Keratinocyte (primary cell): Measurements from ENCODE around the gene RELB. TPM values are rescaled to one million over a fixed set of nuclear protein-coding genes. Genes with fewer than 3 reads are reported as not detected.

Experiments used
- DNase-seq: peaks from one replicate; pipeline ENCODE4 v3.0.0-alpha.2; 2011; ENCODE audit warnings: low read depth, missing footprints, low spot score
- FAIRE-seq: peaks from 2 replicates; lab custom pipeline; 2011; peaks lifted over from hg19 to GRCh38; lab: Jason Lieb, UNC
- H2AFZ ChIP-seq: 2 replicates; pipeline ENCODE4 v1.6.0; 2012; ENCODE audit warnings: low read length, control low read depth, inconsistent platforms; ENCODE audit not compliant: control insufficient read depth
- H3K27ac ChIP-seq: 2 replicates; pipeline ENCODE4 v1.5.1; 2011; ENCODE audit warnings: low read length; ENCODE audit not compliant: control insufficient read depth, insufficient read depth
- H3K27me3 ChIP-seq: 3 replicates; pipeline ENCODE4 v1.6.0; 2011; ENCODE audit warnings: low read length; ENCODE audit not compliant: control insufficient read depth, insufficient read depth; ENCODE audit errors: extremely low read depth
- H3K36me3 ChIP-seq, 2 experiments: 2 replicates in 1 of 2; 3 replicates in 1 of 2; pipeline ENCODE4 v1.5.1; 2011; ENCODE audit warnings: low read length in 2 of 2, mild to moderate bottlenecking in 1 of 2; ENCODE audit not compliant: control insufficient read depth in 2 of 2, insufficient read depth in 2 of 2; ENCODE audit errors: extremely low read depth in 1 of 2
- H3K4me1 ChIP-seq: 3 replicates; pipeline ENCODE4 v1.5.1; 2011; ENCODE audit warnings: low read length; ENCODE audit not compliant: control insufficient read depth, insufficient read depth; ENCODE audit errors: extremely low read depth
- H3K4me2 ChIP-seq: 3 replicates; pipeline ENCODE4 v1.6.0; 2011; ENCODE audit warnings: low read depth, low read length; ENCODE audit not compliant: control insufficient read depth, insufficient read depth; ENCODE audit errors: extremely low read depth
- H3K4me3 ChIP-seq, 3 experiments: fragments of 200-600 bp in 1 of 3; sonication (generic) in 1 of 3; 2 replicates in 2 of 3; 3 replicates in 1 of 3; pipeline ENCODE4 v1.5.1; 2011 to 2016; ENCODE audit warnings: low read length in 3 of 3, mild to moderate bottlenecking in 3 of 3, control low read depth in 2 of 3, inconsistent platforms in 1 of 3, low read depth in 1 of 3, mixed read lengths in 1 of 3, mixed run types in 1 of 3, moderate library complexity in 1 of 3; ENCODE audit not compliant: control insufficient read depth in 2 of 3, insufficient read depth in 2 of 3; ENCODE audit errors: extremely low read depth in 1 of 3
- H3K79me2 ChIP-seq: 2 replicates; pipeline ENCODE4 v1.6.0; 2012; ENCODE audit warnings: low read length; ENCODE audit not compliant: control insufficient read depth, insufficient read depth
- H3K9ac ChIP-seq: 3 replicates; pipeline ENCODE4 v1.6.0; 2011; ENCODE audit warnings: low read length; ENCODE audit not compliant: control insufficient read depth, insufficient read depth; ENCODE audit errors: extremely low read depth
- H3K9me1 ChIP-seq: 3 replicates; pipeline ENCODE4 v1.6.0; 2011; ENCODE audit warnings: low read length; ENCODE audit not compliant: control insufficient read depth, insufficient read depth; ENCODE audit errors: extremely low read depth
- H3K9me3 ChIP-seq: 2 replicates; pipeline ENCODE4 v1.5.1; 2012; ENCODE audit warnings: low read depth, low read length; ENCODE audit not compliant: control insufficient read depth
- H4K20me1 ChIP-seq: 3 replicates; pipeline ENCODE4 v1.6.0; 2011; ENCODE audit warnings: low read length; ENCODE audit not compliant: control insufficient read depth, insufficient read depth; ENCODE audit errors: extremely low read depth
- CTCF ChIP-seq, 3 experiments: IDR thresholded peaks in 1 of 3; conservative IDR thresholded peaks in 1 of 3; optimal IDR thresholded peaks in 1 of 3; 2 replicates in 2 of 3; 3 replicates in 1 of 3; pipeline versions ENCODE3 to v1.5.1; 2011; ENCODE audit warnings: low read length in 3 of 3, mild to moderate bottlenecking in 3 of 3, moderate library complexity in 2 of 3, control low read depth in 1 of 3, inconsistent platforms in 1 of 3; ENCODE audit not compliant: insufficient read depth in 2 of 3; ENCODE audit errors: extremely low read depth in 1 of 3
- EZH2 ChIP-seq: IDR thresholded peaks from one replicate; pipeline ENCODE4 v1.6.1; 2012; ENCODE audit warnings: inconsistent platforms, mild to moderate bottlenecking, low read length, moderate library complexity
- dilution Hi-C: fragments of 300-500 bp; cut with MboI; formaldehyde crosslinking; loops from one replicate; pipeline ENCODE4 v1.7.0; 2020; ENCODE audit warnings: low sequenced_read_pairs; ENCODE audit not compliant: extremely low pct_ligation_motif_present
- polyA plus RNA-seq, 5 experiments: library from polyadenylated mRNA; depleted of rRNA in 3 of 5; stranded (reverse) in 3 of 5; stranded (forward) in 1 of 5; unstranded in 1 of 5; fragments of >200 nt; gene quantifications; 1 replicate in 1 of 5; 2 replicates in 3 of 5; 3 replicates in 1 of 5; pipeline versions ENCODE4 v1.2.1 to v1.2.3, GENCODE V29; 2011 to 2012; ENCODE audit warnings: missing spikeins in 2 of 5, low read depth in 1 of 5, low replicate concordance in 1 of 5

The RELB gene
- polyA plus RNA-seq, 1 donor (not counting 4 experiments of a cell fraction or from before 2014, with no cell fraction given) = 3.6 TPM

GRCh38 chr19:44959691-44960090 lies 41.6 kb upstream of the RELB start:
- H3K79me2 ChIP-seq = peaks cover 68% of the 10 kb centered on the region
- DNase-seq (no peak), FAIRE-seq (no peak)
- H3K4me2 ChIP-seq = no peak overlapping the region
- dilution Hi-C loops = no loop called here
- TF ChIP-seq EZH2 (no peak), CTCF (optimal IDR thresholded peaks at IDR 0.05 in 1 of 3, IDR thresholded peaks at IDR 0.05 in 1 of 3, conservative IDR thresholded peaks at IDR 0.05 in 1 of 3; ENCODE audit: extremely low read depth in 1 of 3, insufficient read depth in 2 of 3, low read length in 3 of 3) (no peak)
- H3K9me1 ChIP-seq = no peaks in the 10 kb centered on the region
- no peak overlapping the region for H3K27ac ChIP-seq
- no peaks in the 10 kb centered on the region for H3K9me3 ChIP-seq
- H3K9ac ChIP-seq = no peak overlapping the region
- H3K36me3 ChIP-seq = peaks cover 11 to 26% of the 10 kb centered on the region in 2 experiments
- peaks cover 14% of the 10 kb centered on the region for H3K4me1 ChIP-seq
- no peak overlapping the region for H3K4me3 ChIP-seq
- peaks cover 6% of the 10 kb centered on the region for H4K20me1 ChIP-seq
- H2AFZ ChIP-seq = no peak overlapping the region
- no peaks in the 10 kb centered on the region for H3K27me3 ChIP-seq

DNA sequence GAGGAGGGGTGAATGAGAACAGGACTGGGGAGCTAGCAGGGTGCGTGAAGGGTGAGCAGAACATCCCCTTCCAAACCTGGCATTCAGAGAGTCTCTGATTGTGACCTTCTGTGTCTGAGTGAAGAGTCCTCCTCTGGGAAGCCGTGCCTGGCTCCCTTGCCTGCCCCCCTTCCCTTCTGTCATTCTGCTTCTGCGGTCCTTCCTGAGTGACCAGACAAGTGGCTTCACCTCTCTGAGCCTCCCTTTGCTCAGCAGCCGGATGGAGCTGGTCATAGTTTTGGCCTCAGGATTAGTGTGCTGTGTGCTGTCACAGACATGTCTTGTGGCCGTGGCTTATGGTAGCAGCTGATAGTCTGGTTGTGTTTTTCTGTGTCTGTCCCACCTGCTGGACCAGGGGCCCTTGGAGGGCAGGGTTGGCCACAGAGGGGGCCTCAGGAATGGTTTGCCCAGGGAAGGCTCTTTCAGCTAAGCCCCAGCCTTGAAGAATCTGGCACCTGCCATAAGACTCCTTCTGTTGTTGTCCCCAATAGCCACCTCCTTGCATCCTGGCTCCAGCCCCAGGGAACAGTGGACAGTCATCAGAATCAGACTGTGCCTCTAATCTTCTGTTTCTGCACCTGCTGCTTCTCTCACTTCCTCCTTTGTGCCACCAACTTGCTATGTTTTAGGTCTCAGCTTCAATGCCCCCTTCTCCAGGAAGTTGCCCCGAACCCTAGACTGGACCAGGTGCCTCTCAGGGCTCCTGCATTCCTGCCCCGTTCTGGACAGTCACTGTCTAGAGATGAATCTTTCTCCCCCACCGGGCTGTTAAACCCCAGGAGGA lies 40.1 kb upstream of the RELB start:
- no peak for FAIRE-seq
- Histone ChIP-seq H3K79me2 (peaks cover 59% of the 10 kb centered on the region), H4K20me1 (peaks cover 5% of the 10 kb centered on the region), H3K4me3 (no peak overlapping the region), H3K36me3 (peaks cover 11 to 26% of the 10 kb centered on the region in 2 experiments), H2AFZ (no peak overlapping the region), H3K27me3 (no peaks in the 10 kb centered on the region), H3K9me3 (no peaks in the 10 kb centered on the region), H3K27ac (no peak overlapping the region), H3K4me2 (no peak overlapping the region), H3K4me1 (peaks cover 12% of the 10 kb centered on the region), H3K9ac (no peak overlapping the region), H3K9me1 (no peaks in the 10 kb centered on the region)
- dilution Hi-C loops = no loop called here
- no peak for DNase-seq
- TF ChIP-seq EZH2 (no peak), CTCF (optimal IDR thresholded peaks at IDR 0.05 in 1 of 3, IDR thresholded peaks at IDR 0.05 in 1 of 3, conservative IDR thresholded peaks at IDR 0.05 in 1 of 3; ENCODE audit: extremely low read depth in 1 of 3, insufficient read depth in 2 of 3, low read length in 3 of 3) (no peak)
